RCC 7860 (cell line): ENCODE results near the gene OARD1.
A peak's percentile ranks its signal among the peaks of the same experiment; 100 is the strongest.

Experiments used
- DNase-seq: peaks from one replicate; pipeline ENCODE4 v3.0.0-alpha.2; 2015; ENCODE audit warnings: low spot score
- FAIRE-seq: peaks from 2 replicates; lab custom pipeline; 2012; peaks lifted over from hg19 to GRCh38; lab: Jason Lieb, UNC

The OARD1 gene

GRCh38 chr6:41075651-41076626 is 3.8 kb upstream of the OARD1 start:
- no peak for FAIRE-seq
- no peak for DNase-seq

DNA sequence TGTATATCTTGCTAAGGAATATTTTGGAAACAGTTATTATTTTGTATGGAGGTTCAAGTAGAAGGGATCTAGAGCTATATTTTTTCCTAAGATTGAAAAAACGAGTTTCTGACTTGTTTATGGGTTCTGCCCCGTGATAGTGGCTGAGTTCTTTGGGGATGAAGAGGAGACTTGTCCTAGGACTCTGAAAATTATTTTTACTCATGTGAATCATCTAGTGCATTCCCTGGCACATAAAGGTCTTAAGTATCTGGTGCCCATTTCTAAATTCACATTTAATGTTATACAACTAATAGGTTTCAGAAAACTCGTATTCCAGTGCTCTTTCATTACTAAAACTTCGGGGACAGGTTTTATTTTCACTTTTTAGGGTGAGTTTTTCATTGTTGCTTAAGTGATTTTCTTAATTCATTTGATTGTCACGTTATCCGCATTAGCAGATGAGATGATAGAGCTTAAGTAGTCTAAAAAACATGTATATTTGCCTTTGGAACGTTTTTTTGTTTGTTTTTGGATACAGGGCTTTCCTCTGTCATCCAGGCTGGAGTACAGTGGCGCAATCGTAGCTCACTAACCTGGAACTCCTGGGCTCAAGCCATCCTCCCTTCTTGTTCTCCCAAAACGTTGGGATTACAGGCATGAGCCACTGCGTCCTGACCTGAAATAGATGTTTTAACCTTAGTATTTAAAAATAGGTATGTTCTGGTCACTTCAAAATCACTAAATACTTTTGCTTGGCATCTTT is 2.7 kb upstream of the OARD1 start:
- DNase-seq, result no peak

DNA sequence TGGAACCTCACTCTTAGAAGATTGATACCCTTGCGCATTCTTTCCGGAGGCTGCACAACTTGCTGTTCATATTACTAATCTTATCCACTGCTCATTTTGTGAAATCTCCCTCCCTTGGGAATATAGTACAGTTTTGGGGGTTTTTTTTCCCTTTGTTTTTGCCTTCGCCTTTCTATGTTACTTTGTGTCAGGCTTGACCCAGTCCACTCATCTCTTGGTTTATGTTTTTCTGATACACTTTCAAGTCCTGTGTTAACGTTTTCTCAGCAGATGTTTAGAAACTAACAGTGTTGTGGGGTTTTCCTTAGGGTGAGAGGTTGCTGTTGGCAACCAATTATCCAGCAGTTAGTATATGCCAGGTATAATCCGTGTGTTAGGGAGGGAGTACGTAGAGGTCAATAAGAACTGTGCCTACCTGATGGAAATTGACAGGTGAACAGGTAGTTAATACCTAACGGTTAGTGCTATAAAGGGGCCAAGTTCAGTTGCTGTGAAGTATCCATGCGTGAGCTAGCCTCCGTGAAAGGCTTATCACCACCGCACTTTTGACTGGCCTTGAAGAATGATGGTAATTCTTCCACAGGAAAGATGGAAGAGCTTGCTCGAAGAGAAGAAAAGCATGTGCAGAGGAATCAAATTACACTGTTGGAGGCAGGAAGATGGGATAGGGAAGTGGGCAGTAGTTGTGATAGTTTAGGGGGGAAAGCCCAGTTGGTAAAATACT is 2.0 kb upstream of the OARD1 start:
- DNase-seq (no peak), FAIRE-seq (no peak)

More for the DNA sequence above, 2.7 kb upstream of the OARD1 start:
- FAIRE-seq, result no peak

DNA sequence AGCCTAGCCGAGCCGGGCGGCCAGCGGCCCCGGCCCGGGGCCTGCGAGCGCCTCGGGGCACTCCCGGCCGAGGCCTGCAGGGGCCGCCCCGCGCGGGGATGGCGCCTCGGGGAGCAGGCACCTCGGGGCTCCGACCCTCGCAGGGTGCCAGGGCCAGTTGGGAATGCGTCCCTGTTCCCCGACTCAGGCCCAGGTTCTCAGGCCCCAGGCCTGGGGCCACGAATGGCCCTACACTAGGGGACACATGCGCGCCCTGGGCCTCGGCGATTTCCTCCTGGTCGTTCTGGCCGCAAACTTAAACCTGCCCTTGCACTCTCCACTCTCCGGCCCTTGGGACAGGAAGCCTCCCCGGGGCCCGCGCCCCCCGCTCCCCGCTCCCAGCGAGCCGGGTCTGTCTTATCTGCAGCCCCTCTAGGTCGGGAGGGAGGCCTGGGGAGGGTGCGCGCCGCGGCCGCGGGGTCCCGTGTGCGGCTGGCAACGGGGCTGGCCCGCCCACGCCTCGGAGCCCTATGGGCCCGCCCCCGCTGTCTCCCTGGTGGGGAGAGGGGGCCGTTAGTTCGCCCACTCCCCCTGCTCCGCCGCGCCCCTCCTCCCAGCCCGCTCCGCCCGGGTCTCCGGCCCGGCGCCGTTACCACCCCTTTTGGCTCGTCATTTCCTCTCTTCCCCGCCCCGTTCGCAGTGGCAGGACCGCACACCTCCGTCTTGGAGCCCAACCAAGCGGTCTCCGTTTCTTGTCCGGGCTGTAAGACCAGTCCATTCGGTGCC is 1.2 kb upstream of the OARD1 start:
- no peak for FAIRE-seq
- peak; percentile 59 for DNase-seq

- FAIRE-seq (peak; percentile 94), DNase-seq (no peak)
These were observed 663 bp upstream of the OARD1 start, which contains the start of gene NFYA for GRCh38 chr6:41072836-41073202. TSS of gene NFYA (plus strand) at chr6:41072974. CDS start at chr6:41079090, 6,116 bp downstream.

DNA sequence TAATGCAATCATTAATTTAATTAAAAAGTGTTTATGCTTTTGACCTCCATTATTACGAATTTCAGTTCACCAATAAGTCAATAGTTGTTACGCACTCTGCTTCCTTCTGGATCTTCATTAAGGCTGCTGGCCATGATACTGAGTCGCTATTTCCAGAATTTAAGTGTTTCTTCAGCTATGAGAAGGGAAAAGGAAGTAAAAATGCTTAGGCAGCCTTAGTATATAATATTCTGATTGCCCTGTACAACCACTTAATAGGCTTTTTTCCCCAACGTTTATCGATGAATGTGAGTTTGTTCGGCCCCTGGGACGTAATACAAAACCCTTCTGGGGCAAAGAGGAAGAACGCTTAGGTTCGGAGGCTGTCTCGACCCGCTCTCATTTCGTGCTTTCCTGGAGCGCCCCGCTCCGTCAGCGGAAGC is 644 bp downstream of the OARD1 start:
- peak; percentile 51 for FAIRE-seq
- no peak for DNase-seq

- peak; percentile 51 for DNase-seq
- peak; percentile 60 for FAIRE-seq
These were observed 5.3 kb downstream of the OARD1 start for GRCh38 chr6:41066867-41067304.

DNA sequence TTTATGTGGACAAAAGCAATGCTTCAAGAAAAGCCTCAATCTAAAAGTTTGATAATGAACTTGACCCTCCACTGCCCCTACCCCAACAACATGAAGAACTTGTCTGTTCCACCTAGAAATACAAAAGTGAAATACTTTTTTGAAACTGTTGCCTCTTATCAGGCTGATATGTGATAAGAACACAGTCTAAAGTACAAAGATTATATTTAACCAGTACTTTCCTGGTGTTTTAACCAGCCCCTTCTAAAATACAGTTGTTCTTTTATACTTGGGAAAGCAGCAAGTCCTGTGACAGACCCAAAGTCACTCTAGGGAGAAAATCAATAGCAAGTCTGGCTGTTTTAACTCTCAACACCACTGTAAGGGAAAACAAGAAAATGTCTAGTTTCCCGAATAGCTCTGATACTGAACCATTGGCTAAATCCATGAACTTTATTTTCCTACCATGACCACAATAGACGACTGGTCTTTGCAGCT is 6.6 kb downstream of the OARD1 start:
- no peak for DNase-seq
- FAIRE-seq, result no peak

DNA sequence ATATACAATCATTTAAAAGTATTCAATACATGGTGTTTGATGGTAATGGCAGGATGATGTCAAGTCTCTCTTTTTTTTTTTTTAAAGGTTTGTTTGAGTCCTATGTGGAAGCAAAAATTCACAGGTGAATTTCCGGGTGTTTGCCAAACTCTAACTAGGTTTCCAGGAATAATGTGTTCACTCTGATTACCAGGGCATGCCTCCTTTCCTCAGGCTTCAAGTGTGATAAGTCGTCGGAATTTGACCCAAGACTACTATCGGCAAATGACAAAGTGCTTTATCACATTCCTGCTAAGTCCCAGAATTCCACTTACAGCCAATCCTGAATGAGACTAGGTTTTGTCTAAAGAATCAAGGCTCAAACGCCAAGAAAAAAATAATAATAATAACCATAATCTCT is 7.3 kb downstream of the OARD1 start:
- no peak for DNase-seq
- FAIRE-seq, result no peak

DNA sequence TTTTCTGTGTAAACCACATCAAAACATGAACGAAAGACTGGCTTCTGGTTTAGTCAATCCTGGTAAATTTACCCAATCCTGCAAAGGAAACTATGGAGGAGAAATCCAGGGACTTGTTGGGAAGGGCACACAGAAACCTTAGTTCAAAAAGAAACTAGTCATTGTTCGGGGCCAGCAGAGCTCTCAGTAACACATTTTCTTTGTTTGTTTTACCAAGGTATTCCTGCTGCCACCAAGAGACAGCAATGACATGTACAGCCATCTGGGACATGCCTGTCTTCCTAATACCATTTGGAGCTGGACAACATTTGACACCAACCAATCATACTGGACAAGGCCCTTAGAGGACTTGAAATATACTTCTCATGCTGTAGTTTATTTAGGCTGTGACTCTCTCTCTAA is 8.3 kb downstream of the OARD1 start:
- no peak for FAIRE-seq
- DNase-seq, result no peak

- DNase-seq (no peak), FAIRE-seq (no peak)
These were observed 10.1 kb downstream of the OARD1 start for GRCh38 chr6:41062056-41062455.

- DNase-seq, result no peak
- no peak for FAIRE-seq
These were observed 10.9 kb downstream of the OARD1 start for GRCh38 chr6:41061196-41061726.

GRCh38 chr6:41059556-41059955 is 12.6 kb downstream of the OARD1 start:
- no peak for FAIRE-seq
- DNase-seq, result no peak

GRCh38 chr6:41058783-41059181 is 13.4 kb downstream of the OARD1 start:
- no peak for DNase-seq
- FAIRE-seq, result no peak

DNA sequence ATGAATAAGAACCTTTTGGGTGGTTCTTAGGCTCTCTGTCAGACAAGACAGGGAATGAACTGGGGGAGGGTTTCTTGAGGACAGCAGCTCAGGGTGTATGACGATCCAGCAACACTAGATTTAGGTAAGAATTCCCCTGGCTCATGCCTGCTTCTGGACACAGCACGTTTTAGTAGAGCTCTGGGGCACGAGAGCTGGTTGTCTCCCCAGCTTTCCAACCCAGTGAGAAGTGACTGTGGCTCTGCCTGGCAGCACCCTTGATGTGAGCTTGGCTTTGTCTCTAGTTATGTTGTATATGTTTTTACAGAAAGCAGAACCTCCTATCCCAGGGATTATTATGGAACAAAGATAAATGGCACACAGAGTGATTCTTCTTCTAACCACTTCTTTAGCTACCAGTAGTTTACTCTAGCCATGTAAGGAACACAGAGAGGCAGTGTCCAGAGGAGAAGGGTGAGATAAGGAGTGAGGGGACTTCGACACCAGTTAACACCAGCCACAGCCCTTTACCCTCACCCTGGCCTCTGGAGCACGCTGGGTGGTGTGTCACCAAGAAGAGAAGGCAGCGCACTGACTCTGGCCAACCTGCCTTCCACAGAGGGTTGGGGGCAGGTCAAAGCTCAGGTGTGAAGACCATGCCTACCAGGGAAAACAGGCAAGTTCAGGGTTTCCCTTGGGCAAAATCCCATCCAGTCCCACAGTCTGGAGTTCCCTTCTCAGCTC is 15.2 kb downstream of the OARD1 start:
- FAIRE-seq, result no peak
- DNase-seq, result no peak

DNA sequence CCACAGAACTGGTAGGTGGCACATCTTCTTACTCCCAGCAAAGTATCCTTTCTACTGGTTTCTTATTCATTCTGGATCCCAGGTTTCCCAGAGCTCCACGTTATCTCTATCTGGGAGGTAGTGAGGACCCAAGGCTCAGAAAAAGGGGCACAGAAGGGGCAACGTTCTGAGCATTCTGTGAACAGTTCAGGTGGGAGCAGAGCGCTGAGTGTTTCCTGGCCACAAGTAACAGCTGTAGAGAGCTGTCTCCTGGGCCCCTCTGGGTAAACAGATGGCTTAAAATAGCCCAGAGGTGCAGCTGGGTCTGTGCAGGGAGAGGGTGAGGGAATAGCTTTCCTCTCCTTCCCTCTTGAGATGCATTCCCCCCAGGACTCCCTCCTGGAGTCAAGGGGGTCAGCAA is 17.0 kb downstream of the OARD1 start:
- FAIRE-seq (no peak), DNase-seq (no peak)

DNA sequence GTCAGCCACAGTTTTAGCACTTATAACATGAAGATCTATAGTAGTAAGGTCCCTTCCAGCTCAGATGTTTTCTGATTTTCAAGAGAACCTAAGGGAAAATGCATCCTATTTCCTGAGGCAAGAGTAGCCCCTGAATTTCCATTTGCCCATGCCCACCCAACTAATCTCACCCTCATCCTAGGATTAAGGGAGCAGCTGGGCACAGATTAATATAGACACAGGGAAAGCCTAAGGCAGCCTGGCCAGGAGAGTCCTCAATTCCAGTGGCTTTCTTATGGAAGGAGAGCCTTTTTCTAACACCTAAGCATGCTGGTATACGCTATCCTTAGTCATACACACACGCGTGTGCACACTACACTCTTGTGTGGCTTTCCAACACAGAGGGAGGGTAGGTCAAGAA is 17.6 kb downstream of the OARD1 start:
- FAIRE-seq (no peak), DNase-seq (no peak)

GRCh38 chr6:41053041-41053440 is 19.1 kb downstream of the OARD1 start, which contains the start of gene APOBEC2:
TSS of gene APOBEC2 (plus strand) at chr6:41053202. CDS start at chr6:41053348, 146 bp downstream.
- DNase-seq (no peak), FAIRE-seq (no peak)

GRCh38 chr6:41051873-41052272 is 20.3 kb downstream of the OARD1 start:
- DNase-seq (no peak), FAIRE-seq (no peak)
